Prostate gland (tissue), 2 donors: Measurements from ENCODE around the gene HSF5. TPM values are rescaled to one million over a fixed set of nuclear protein-coding genes. Genes with fewer than 3 reads are reported as not detected.
A peak's percentile ranks its signal among the peaks of the same experiment; 100 is the strongest.

Source experiments
- DNase-seq: peaks from one replicate; pipeline ENCODE4 v3.0.0-alpha.2; 2019; ENCODE audit warnings: low spot score
- H3K27ac ChIP-seq, 2 donors: fragments of 200-600 bp; sonication (generic); 2 replicates each; pipeline ENCODE4 v1.5.1; 2017 to 2019
- H3K27me3 ChIP-seq: fragments of 200-600 bp; sonication (generic); replicated peaks from 2 replicates; pipeline ENCODE4 v1.5.1; 2019; ENCODE audit not compliant: insufficient read depth
- H3K36me3 ChIP-seq, 2 donors: fragments of 200-600 bp; sonication (generic); 1 replicate in 1 of 2; 2 replicates in 1 of 2; pipeline versions ENCODE4 v1.5.1 to v1.8.1; 2017 to 2019
- H3K4me1 ChIP-seq: fragments of 200-600 bp; sonication (generic); replicated peaks from 2 replicates; pipeline ENCODE4 v1.5.1; 2019
- H3K4me3 ChIP-seq, 2 donors: fragments of 200-600 bp; sonication (generic); 2 replicates each; pipeline ENCODE4 v1.5.1; 2017 to 2019
- H3K9me3 ChIP-seq: fragments of 200-600 bp; sonication (generic); 2 replicates; pipeline ENCODE4 v1.5.1; 2017
- POLR2A ChIP-seq: fragments of 450-650 bp; IDR thresholded peaks from one replicate; pipeline ENCODE4 v1.6.1; 2016; ENCODE audit warnings: antibody characterized with exemption, mild to moderate bottlenecking
- POLR2AphosphoS5 ChIP-seq: sonication (generic); formaldehyde crosslinking; IDR thresholded peaks from one replicate; pipeline ENCODE4 v1.6.1; 2017; ENCODE audit warnings: antibody characterized with exemption
- WGBS: methylation state at CpG from one replicate; pipeline ENCODE4 v1.1.5; 2018; 5-methylcytosine and 5-hydroxymethylcytosine counted together
- intact Hi-C: fragments of 100-400 bp; cut with DNase I; formaldehyde crosslinking; loops from one replicate; pipeline ENCODE4 v1.14.2; 2022
- total RNA-seq, 2 donors: library from RNA; depleted of rRNA; stranded (reverse); fragments of >200 nt; gene quantifications; one replicate each; pipeline ENCODE4 v1.1.0, GENCODE V29; 2016
- TF ChIP-seq, protein P1 (sequence below), 4 experiments: fragments of 200-600 bp in 2 of 4; fragments of 450-650 bp in 2 of 4; sonication (generic) in 2 of 4; IDR thresholded peaks; 1 replicate in 3 of 4; 2 replicates in 1 of 4; pipeline ENCODE4 v1.5.1; 2016 to 2019; ENCODE audit warnings: antibody characterized with exemption in 4 of 4, mild to moderate bottlenecking in 2 of 4, moderate library complexity in 2 of 4

The HSF5 gene
- total RNA-seq, 2 donors from 2014 or later = 11.5 TPM; not detected in 1

DNA sequence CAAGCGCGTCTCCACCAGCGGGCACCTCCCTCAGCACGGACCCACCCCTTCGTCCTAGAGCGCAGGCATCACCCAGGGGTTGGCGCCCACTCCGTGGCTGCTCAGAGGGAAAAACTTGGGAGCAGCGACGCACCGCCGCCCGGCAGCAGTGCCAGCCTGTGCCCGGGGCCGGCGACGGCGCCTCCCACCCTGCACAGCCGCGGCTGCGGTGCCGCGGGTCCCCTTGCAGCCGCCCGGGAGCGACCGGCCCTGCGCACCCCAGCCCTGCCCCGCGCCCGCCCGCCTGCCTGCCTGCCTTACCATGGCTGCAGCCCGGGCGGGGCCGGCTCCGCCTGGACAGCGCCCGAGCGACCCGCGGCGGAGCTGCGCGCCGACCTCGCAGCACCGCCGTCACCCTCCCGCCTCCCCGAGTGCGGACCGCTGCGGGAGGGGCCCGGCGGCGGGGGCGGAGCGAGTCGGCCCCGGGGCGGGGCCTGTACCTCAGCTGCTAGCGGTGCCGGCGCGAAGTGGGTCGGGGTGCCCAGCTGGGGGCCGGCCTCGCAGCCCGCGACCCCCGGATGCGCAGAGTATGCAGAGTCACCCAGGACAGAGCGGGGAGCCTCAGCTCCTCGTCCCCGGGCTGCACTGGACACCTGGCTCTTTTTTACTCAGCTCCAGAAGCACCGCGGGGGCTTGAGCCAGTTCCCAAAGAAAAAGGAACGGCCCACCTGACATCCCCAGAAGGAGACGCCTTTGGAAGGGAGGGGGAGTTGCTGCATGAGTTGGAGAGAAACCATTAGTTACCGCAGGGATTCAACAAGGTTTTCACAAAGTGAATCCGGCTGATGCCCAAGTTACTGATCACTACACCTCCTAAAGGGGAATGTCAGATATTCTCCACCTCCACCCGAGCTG, 43.7 kb upstream of the HSF5 start:
- TF ChIP-seq, protein P1, sequence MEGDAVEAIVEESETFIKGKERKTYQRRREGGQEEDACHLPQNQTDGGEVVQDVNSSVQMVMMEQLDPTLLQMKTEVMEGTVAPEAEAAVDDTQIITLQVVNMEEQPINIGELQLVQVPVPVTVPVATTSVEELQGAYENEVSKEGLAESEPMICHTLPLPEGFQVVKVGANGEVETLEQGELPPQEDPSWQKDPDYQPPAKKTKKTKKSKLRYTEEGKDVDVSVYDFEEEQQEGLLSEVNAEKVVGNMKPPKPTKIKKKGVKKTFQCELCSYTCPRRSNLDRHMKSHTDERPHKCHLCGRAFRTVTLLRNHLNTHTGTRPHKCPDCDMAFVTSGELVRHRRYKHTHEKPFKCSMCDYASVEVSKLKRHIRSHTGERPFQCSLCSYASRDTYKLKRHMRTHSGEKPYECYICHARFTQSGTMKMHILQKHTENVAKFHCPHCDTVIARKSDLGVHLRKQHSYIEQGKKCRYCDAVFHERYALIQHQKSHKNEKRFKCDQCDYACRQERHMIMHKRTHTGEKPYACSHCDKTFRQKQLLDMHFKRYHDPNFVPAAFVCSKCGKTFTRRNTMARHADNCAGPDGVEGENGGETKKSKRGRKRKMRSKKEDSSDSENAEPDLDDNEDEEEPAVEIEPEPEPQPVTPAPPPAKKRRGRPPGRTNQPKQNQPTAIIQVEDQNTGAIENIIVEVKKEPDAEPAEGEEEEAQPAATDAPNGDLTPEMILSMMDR (IDR thresholded peaks at IDR 0.05) = no peak
- TF ChIP-seq POLR2AphosphoS5 (no peak), POLR2A (no peak)
- DNase-seq = peak; percentile 32
- H3K4me3 ChIP-seq = peak overlapping the region; percentile 38 to 52
- intact Hi-C loops = loop anchor here (10.0 kb wide), 1 partner anchor 53 kb away; no protein-coding TSS in a partner anchor
- no peaks in the 10 kb centered on the region for H3K4me1 ChIP-seq
- no peak overlapping the region for H3K27ac ChIP-seq
- no peaks in the 10 kb centered on the region for H3K27me3 ChIP-seq
- no peaks in the 10 kb centered on the region for H3K36me3 ChIP-seq
- WGBS = 1% methylated on average over 37 of the region's 82 CpGs
- no peaks in the 10 kb centered on the region for H3K9me3 ChIP-seq

DNA sequence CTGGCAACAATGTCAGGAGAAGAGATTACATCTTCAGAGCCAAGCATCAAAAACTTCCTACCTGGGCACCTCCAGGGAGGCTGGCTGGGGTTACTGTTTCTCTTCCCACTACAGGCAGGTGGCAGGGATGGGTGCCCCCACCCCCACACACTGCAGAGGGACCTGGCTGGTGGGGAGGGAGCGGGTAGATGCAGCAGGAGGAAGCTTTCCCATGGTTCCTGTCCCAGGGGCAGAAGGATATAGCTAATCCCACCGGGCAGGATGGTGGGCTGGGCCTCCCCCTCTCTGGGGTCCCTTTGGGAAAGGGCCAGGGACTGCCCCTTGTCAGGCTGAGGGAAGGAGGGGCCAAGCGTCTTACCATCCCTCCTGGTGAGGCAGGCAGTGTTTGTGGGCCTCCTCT, 42.9 kb upstream of the HSF5 start:
- Histone ChIP-seq H3K9me3 (no peaks in the 10 kb centered on the region), H3K4me1 (no peaks in the 10 kb centered on the region), H3K27me3 (no peaks in the 10 kb centered on the region), H3K4me3 (peak overlapping the region; percentile 38 to 52), H3K36me3 (no peaks in the 10 kb centered on the region), H3K27ac (no peak overlapping the region)
- DNase-seq = no peak
- TF ChIP-seq POLR2AphosphoS5 (no peak), POLR2A (no peak)
- TF ChIP-seq, protein P1 (IDR thresholded peaks at IDR 0.05) = no peak
- intact Hi-C loops = loop anchor here (10.0 kb wide), 1 partner anchor 54 kb away; no protein-coding TSS in a partner anchor
- WGBS = 36% methylated on average over 3 of the region's 3 CpGs

DNA sequence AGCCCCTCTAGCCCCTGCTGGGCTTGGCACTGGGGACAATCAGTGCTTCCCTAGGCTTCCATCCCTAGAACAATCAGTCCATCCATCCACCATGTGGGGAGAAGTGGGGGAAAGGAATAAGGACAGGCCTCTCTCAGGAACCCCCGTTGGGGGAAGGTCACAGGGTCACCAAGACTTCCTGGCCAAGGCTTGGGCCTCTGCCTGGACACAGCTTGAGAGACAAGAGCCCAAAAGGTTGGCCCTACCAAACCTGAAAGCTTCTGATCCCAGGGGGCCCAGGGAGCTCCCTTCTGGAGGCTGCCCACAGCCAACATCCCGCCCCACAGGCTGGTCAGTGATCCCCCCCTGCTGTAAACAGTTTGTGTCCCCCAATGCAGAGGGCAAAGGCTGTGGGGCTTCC, 42.4 kb upstream of the HSF5 start:
- 73% methylated on average over 2 of the region's 2 CpGs for WGBS
- Histone ChIP-seq H3K4me1 (no peaks in the 10 kb centered on the region), H3K27ac (no peak overlapping the region), H3K27me3 (no peaks in the 10 kb centered on the region), H3K9me3 (no peaks in the 10 kb centered on the region), H3K36me3 (no peaks in the 10 kb centered on the region), H3K4me3 (no peak overlapping the region)
- TF ChIP-seq POLR2A (no peak), POLR2AphosphoS5 (no peak)
- TF ChIP-seq, protein P1 (IDR thresholded peaks at IDR 0.05) = no peak
- DNase-seq = no peak
- intact Hi-C loops = loop anchor here (10.0 kb wide), 1 partner anchor 54 kb away; no protein-coding TSS in a partner anchor

DNA sequence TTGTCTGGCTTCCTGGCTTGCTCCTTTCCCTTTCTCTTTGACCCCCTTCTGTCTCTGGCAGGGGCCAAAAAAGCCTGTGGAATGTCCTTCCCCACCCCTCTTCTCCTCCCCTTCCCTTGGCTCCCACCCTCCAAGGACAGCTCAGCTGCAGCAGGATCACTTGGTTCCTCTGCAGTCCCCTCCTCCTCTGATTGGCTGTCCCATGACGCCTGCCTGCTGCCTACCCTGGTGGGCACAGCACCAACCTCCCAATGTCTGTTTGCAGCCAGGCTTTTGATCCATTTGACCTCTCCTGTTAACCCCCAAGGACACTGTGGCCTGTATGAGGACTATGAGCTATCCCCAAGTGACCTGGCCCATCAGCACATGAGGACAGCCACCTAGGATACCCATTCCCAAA, 41.1 kb upstream of the HSF5 start:
- WGBS = 86% methylated on average over 1 of the region's 1 CpG
- no peak for DNase-seq
- TF ChIP-seq POLR2AphosphoS5 (no peak), POLR2A (no peak)
- TF ChIP-seq, protein P1 (IDR thresholded peaks at IDR 0.05) = no peak
- Histone ChIP-seq H3K36me3 (no peaks in the 10 kb centered on the region), H3K4me1 (no peaks in the 10 kb centered on the region), H3K27ac (no peak overlapping the region), H3K4me3 (no peak overlapping the region), H3K27me3 (no peaks in the 10 kb centered on the region), H3K9me3 (no peaks in the 10 kb centered on the region)
- intact Hi-C loops = no loop called here

DNA sequence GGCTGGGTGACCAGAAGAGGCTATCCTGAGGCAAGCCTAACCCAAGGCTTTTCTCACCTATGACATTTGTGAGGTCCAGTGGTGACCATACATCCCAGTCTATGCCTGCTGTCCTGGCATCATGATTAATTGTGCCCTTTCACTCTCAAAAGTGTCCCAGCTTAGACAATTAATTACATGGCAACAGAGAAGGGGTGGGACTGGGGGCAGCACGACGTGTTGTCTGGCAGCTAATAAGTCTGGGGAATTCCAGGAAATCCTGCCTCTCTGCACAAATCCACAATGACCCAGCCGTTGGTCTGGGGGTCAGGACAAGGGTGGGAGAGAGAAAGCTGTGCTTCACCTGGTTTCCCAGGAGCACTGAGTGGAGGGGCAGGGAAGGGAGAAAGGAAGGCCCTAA, 40.2 kb upstream of the HSF5 start:
- Histone ChIP-seq H3K9me3 (no peaks in the 10 kb centered on the region), H3K36me3 (no peaks in the 10 kb centered on the region), H3K27ac (no peak overlapping the region), H3K4me1 (no peaks in the 10 kb centered on the region), H3K27me3 (no peaks in the 10 kb centered on the region), H3K4me3 (no peak overlapping the region)
- DNase-seq = no peak
- WGBS = 34% methylated on average over 3 of the region's 3 CpGs
- TF ChIP-seq, protein P1 (IDR thresholded peaks at IDR 0.05) = no peak
- TF ChIP-seq POLR2A (no peak), POLR2AphosphoS5 (no peak)
- intact Hi-C loops = no loop called here
